ENCODE data around the gene HOXC13. TPM values are rescaled to one million over a fixed set of nuclear protein-coding genes. Genes with fewer than 3 reads are reported as not detected.

HOXC13 gene
- total RNA-seq, 1 donor from 2014 or later = not detected

GRCh38 chr12:53995378-53996239 lies 57.0 kb downstream of the HOXC13 start:
- H3K27ac Mint-ChIP-seq (ENCODE audit: unreplicated experiment) = no peak overlapping the region
- H3K27me3 ChIP-seq (ENCODE audit: insufficient read depth, low read length) = peaks cover 95% of the 10 kb centered on the region
- no peak for TF ChIP-seq CTCF (IDR thresholded peaks at IDR 0.05; ENCODE audit: insufficient read depth, low read depth, low read length)
- peak; percentile 56 for TF ChIP-seq EZH2 (IDR thresholded peaks at IDR 0.05; ENCODE audit: insufficient read depth, low read length)
- H3K9ac ChIP-seq (ENCODE audit: low read length) = peak overlapping the region; percentile 20
- peak overlapping the region; percentile 78 for H3K4me2 ChIP-seq (ENCODE audit: low read length)
- H3K9me3 Mint-ChIP-seq (ENCODE audit: unreplicated experiment) = peaks cover 23% of the 10 kb centered on the region
- no peak for FAIRE-seq
- peak overlapping the region; percentile 64 for H2AFZ ChIP-seq (ENCODE audit: low read depth, low read length)
- no peaks in the 10 kb centered on the region for H3K36me3 ChIP-seq (ENCODE audit: insufficient read depth, low read length)
- peaks cover 4% of the 10 kb centered on the region for H3K4me1 ChIP-seq (ENCODE audit: insufficient read depth, low read length)
- no peaks in the 10 kb centered on the region for H4K20me1 ChIP-seq (ENCODE audit: insufficient read depth, low read length)
- no peaks in the 10 kb centered on the region for H3K36me3 Mint-ChIP-seq (ENCODE audit: low read depth, unreplicated experiment)
- peak overlapping the region; percentile 24 for H3K4me3 ChIP-seq (ENCODE audit: insufficient read depth, low read depth, low read length)
- H3K79me2 ChIP-seq (ENCODE audit: insufficient read depth, low read length) = no peaks in the 10 kb centered on the region
- DNase-seq (ENCODE audit: low read depth) = no peak
- H3K27ac ChIP-seq (ENCODE audit: low read depth, low read length) = no peak overlapping the region
- no peaks in the 10 kb centered on the region for H3K4me1 Mint-ChIP-seq (ENCODE audit: low read depth, unreplicated experiment)
- H3K27me3 Mint-ChIP-seq (ENCODE audit: low read depth, unreplicated experiment) = peaks cover 85% of the 10 kb centered on the region
- H3K4me3 Mint-ChIP-seq (ENCODE audit: unreplicated experiment) = no peak overlapping the region
- peaks cover 10% of the 10 kb centered on the region for H3K9me3 ChIP-seq (ENCODE audit: insufficient read depth, low read depth, low read length)

Small RNA genes lying within 50 kb of the gene (microRNA-seq; reads per million reads assigned to microRNA genes)
- 52.3 reads per million, percentile 58 among the genes with 10 or more reads in this experiment for gene MIR196A2

Other genes with a start within 250 kb of the HOXC13 start
- 85.2 and 102 TPM in 2 replicates for gene CALCOCO1, start 211.4 kb upstream of the HOXC13 start, total RNA-seq
- not detected in 2 replicates for gene CISTR, start 186.9 kb upstream of the HOXC13 start, total RNA-seq
- gene HOXC12, start 16.1 kb downstream of the HOXC13 start, total RNA-seq = not detected in 2 replicates
- gene HOXC11, start 34.3 kb downstream of the HOXC13 start, total RNA-seq = not detected in 2 replicates
- not detected in 2 replicates for gene HOTAIR, start 36.1 kb downstream of the HOXC13 start, total RNA-seq
- gene HOXC10, start 46.3 kb downstream of the HOXC13 start, total RNA-seq = not detected in 2 replicates
- not detected in 2 replicates for gene HOXC9, start 61.3 kb downstream of the HOXC13 start, total RNA-seq
- not detected in 2 replicates for gene HOXC8, start 70.2 kb downstream of the HOXC13 start, total RNA-seq
- gene HOXC6, start 89.6 kb downstream of the HOXC13 start, total RNA-seq = not detected in 2 replicates
- not detected in 2 replicates for gene HOXC5, start 94.2 kb downstream of the HOXC13 start, total RNA-seq
- not detected in 2 replicates for gene HOXC4, start 115.0 kb downstream of the HOXC13 start, total RNA-seq